ENCODE results near the gene UCK1. TPM values are rescaled to one million over a fixed set of nuclear protein-coding genes. Genes with fewer than 3 reads are reported as not detected.

Gene UCK1
- total and polyA plus RNA-seq, 2 experiments from 2014 or later = 22.6 to 31.3 TPM

- Histone ChIP-seq H4K20me1 (ENCODE audit: insufficient read depth) (no peaks in the 10 kb centered on the region), H3K79me2 (ENCODE audit: insufficient read depth) (0 out of 2 replicates have a peak, but pooled peaks cover 4% of the 10 kb centered on the region), H3K9me3 (ENCODE audit: low read depth) (no peaks in the 10 kb centered on the region), H3K9ac (no peak overlapping the region), H3K36me3 (ENCODE audit: low read depth) (peaks cover 35% of the 10 kb centered on the region; the same call in 1 of the 2 replicates), H3K9me2 (ENCODE audit: insufficient read depth) (no peaks in the 10 kb centered on the region), H3K4me1 (ENCODE audit: insufficient read depth) (no peaks in the 10 kb centered on the region), H2AFZ (no peak overlapping the region), H3K27me3 (replicated peaks; ENCODE audit: insufficient read depth) (no peaks in the 10 kb centered on the region), H3K27ac (no peak overlapping the region), H3F3A (ENCODE audit: insufficient read depth) (no peaks in the 10 kb centered on the region), H3K4me3 (no peak overlapping the region), H3K4me2 (ENCODE audit: unreplicated experiment) (no peak overlapping the region)
- WGBS, 2 experiments (ENCODE audit: low coverage in 1 of 2, low lambda C conversion rate in 2 of 2, missing lambda C conversion rate in 2 of 2) = 87 to 88% methylated on average over 6 of the region's 6 CpGs
- TF ChIP-seq EZH2phosphoT487 (IDR thresholded peaks at IDR 0.05; ENCODE audit: insufficient read depth, low read depth) (no peak), EZH2 (IDR thresholded peaks at IDR 0.05; ENCODE audit: insufficient read depth, poor library complexity, severe bottlenecking) (no peak)
- no peak for DNase-seq
- in situ Hi-C loops (cut with MboI) = no loop called here
Measured at GRCh38 chr9:131492070-131492469, 39.0 kb downstream of the UCK1 start.

DNA sequence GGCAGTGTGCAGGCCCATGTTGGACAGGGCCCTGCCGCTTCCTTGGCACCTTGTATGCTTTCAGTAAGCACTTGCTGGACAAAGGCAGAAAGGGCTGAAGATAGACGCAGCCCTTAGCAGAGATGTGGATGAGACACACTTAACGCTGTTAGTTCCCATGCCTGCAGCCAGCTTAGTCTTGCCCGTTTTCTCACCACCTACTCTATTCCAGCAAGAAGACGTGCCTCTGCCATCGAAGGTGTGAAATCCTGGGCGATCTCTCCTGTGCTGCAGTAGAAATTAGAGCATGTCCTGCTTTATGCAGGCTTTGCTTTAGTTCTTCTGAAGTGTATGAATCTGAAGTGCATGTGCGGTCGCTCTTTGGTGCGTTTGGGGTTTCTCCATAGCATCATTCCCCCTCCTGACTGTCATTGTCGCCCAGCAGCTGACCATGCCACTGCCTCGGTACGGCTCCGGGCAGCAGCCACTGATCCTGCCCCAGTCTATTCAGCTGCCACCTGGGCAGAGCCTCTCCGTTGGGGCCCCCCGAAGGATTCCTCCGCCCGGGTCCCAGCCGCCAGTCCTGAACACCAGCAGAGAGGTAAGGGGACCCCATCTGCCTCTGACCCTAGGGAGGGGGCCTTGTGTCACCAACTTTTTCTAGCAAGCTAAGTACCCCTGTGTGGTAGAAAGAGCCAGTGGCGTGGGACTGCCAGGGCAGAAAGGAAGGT lies 39.9 kb downstream of the UCK1 start:
- in situ Hi-C loops (cut with MboI) = no loop called here
- 90 to 92% methylated on average over 20 of the region's 20 CpGs for WGBS, 2 experiments (ENCODE audit: low coverage in 1 of 2, low lambda C conversion rate in 2 of 2, missing lambda C conversion rate in 2 of 2)
- Histone ChIP-seq H3K4me3 (no peak overlapping the region), H3K9ac (no peak overlapping the region), H2AFZ (no peak overlapping the region), H4K20me1 (ENCODE audit: insufficient read depth) (no peaks in the 10 kb centered on the region), H3K27me3 (replicated peaks; ENCODE audit: insufficient read depth) (no peaks in the 10 kb centered on the region), H3K9me2 (ENCODE audit: insufficient read depth) (no peaks in the 10 kb centered on the region), H3K4me1 (ENCODE audit: insufficient read depth) (no peaks in the 10 kb centered on the region), H3F3A (ENCODE audit: insufficient read depth) (no peaks in the 10 kb centered on the region), H3K36me3 (ENCODE audit: low read depth) (peaks cover 26% of the 10 kb centered on the region; the same call in 1 of the 2 replicates), H3K4me2 (ENCODE audit: unreplicated experiment) (no peak overlapping the region), H3K27ac (no peak overlapping the region), H3K79me2 (ENCODE audit: insufficient read depth) (peaks cover 10% of the 10 kb centered on the region; the same call in 1 of the 2 replicates), H3K9me3 (ENCODE audit: low read depth) (no peaks in the 10 kb centered on the region)
- TF ChIP-seq EZH2phosphoT487 (IDR thresholded peaks at IDR 0.05; ENCODE audit: insufficient read depth, low read depth) (no peak), EZH2 (IDR thresholded peaks at IDR 0.05; ENCODE audit: insufficient read depth, poor library complexity, severe bottlenecking) (no peak)
- no peak for DNase-seq

DNA sequence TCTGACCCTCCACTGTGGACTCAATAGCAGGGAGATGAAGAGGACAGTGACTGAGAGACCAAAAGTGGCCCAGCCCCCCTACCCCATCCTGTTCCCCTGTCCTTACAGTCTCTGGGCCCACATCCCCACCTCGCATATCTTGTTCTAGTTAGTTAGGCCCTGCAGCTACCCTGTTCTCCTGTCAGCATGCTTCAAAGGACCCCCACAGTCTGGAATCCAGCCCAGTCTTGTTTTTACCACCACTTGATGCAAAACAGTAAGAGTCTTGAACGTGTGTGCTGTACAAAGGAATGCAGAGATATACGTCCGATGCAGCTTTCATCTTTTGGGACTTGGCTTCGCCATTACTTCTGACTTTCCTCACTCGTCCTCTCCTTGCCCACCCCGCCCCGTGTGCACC lies 40.5 kb downstream of the UCK1 start:
- DNase-seq = no peak
- Histone ChIP-seq H3K9me3 (ENCODE audit: low read depth) (no peaks in the 10 kb centered on the region), H3K4me1 (ENCODE audit: insufficient read depth) (no peaks in the 10 kb centered on the region), H3K4me2 (ENCODE audit: unreplicated experiment) (no peak overlapping the region), H3K27ac (no peak overlapping the region), H3K9ac (no peak overlapping the region), H3K9me2 (ENCODE audit: insufficient read depth) (no peaks in the 10 kb centered on the region), H3K27me3 (replicated peaks; ENCODE audit: insufficient read depth) (no peaks in the 10 kb centered on the region), H3K4me3 (no peak overlapping the region), H4K20me1 (ENCODE audit: insufficient read depth) (no peaks in the 10 kb centered on the region), H3K79me2 (ENCODE audit: insufficient read depth) (peaks cover 15% of the 10 kb centered on the region; the same call in 1 of the 2 replicates), H3K36me3 (ENCODE audit: low read depth) (peaks cover 20% of the 10 kb centered on the region; the same call in 1 of the 2 replicates), H3F3A (ENCODE audit: insufficient read depth) (no peaks in the 10 kb centered on the region), H2AFZ (no peak overlapping the region)
- in situ Hi-C loops (cut with MboI) = no loop called here
- WGBS, 2 experiments (ENCODE audit: low coverage in 1 of 2, low lambda C conversion rate in 2 of 2, missing lambda C conversion rate in 2 of 2) = 66 to 69% methylated on average over 8 of the region's 8 CpGs
- no peak for TF ChIP-seq EZH2phosphoT487 (IDR thresholded peaks at IDR 0.05; ENCODE audit: insufficient read depth, low read depth)
- TF ChIP-seq EZH2 (IDR thresholded peaks at IDR 0.05; ENCODE audit: insufficient read depth, poor library complexity, severe bottlenecking) = no peak

DNA sequence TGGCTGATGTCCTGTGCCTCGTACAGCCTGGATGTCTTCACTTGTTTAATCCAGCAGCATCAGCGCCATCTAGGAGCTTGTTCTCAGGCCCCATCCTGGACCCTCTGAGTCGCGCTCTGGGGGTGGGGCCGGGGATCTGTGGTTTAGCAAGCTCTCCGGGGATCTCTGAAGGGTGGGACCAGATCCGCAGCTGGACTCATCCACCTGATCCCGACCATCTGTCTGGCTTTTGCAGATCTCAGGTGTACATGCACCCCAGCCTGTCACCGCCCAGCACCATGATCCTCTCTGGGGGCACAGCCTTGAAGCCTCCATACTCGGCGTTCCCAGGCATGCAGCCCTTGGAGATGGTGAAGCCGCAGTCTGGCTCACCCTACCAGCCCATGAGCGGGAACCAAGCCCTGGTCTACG lies 43.4 kb downstream of the UCK1 start:
- Histone ChIP-seq H3K9ac (no peak overlapping the region), H4K20me1 (ENCODE audit: insufficient read depth) (no peaks in the 10 kb centered on the region), H3K4me2 (ENCODE audit: unreplicated experiment) (no peak overlapping the region), H3K27me3 (replicated peaks; ENCODE audit: insufficient read depth) (no peaks in the 10 kb centered on the region), H3F3A (ENCODE audit: insufficient read depth) (no peaks in the 10 kb centered on the region), H2AFZ (no peak overlapping the region), H3K9me3 (ENCODE audit: low read depth) (no peaks in the 10 kb centered on the region), H3K27ac (no peak overlapping the region), H3K79me2 (ENCODE audit: insufficient read depth) (peaks cover 15% of the 10 kb centered on the region; the same call in 1 of the 2 replicates), H3K36me3 (ENCODE audit: low read depth) (peaks cover 14% of the 10 kb centered on the region; the same call in 1 of the 2 replicates), H3K4me3 (no peak overlapping the region), H3K4me1 (ENCODE audit: insufficient read depth) (no peaks in the 10 kb centered on the region), H3K9me2 (ENCODE audit: insufficient read depth) (no peaks in the 10 kb centered on the region)
- 70 to 72% methylated on average over 14 of the region's 14 CpGs for WGBS, 2 experiments (ENCODE audit: low coverage in 1 of 2, low lambda C conversion rate in 2 of 2, missing lambda C conversion rate in 2 of 2)
- no peak for DNase-seq
- in situ Hi-C loops (cut with MboI) = no loop called here
- TF ChIP-seq EZH2 (IDR thresholded peaks at IDR 0.05; ENCODE audit: insufficient read depth, poor library complexity, severe bottlenecking) (no peak), EZH2phosphoT487 (IDR thresholded peaks at IDR 0.05; ENCODE audit: insufficient read depth, low read depth) (no peak)
